Measurements from ENCODE around the gene UNK.

- TF ChIP-seq, protein P1, sequence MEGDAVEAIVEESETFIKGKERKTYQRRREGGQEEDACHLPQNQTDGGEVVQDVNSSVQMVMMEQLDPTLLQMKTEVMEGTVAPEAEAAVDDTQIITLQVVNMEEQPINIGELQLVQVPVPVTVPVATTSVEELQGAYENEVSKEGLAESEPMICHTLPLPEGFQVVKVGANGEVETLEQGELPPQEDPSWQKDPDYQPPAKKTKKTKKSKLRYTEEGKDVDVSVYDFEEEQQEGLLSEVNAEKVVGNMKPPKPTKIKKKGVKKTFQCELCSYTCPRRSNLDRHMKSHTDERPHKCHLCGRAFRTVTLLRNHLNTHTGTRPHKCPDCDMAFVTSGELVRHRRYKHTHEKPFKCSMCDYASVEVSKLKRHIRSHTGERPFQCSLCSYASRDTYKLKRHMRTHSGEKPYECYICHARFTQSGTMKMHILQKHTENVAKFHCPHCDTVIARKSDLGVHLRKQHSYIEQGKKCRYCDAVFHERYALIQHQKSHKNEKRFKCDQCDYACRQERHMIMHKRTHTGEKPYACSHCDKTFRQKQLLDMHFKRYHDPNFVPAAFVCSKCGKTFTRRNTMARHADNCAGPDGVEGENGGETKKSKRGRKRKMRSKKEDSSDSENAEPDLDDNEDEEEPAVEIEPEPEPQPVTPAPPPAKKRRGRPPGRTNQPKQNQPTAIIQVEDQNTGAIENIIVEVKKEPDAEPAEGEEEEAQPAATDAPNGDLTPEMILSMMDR (conservative IDR thresholded peaks at IDR 0.05; ENCODE audit: low read length): no peak
- TF ChIP-seq EZH2phosphoT487 (IDR thresholded peaks at IDR 0.05; ENCODE audit: borderline replicate concordance, low read depth, low read length): no peak
Observed at GRCh38 chr17:75842963-75843576, 58.5 kb downstream of the UNK start.

Data from OCI-LY7 (cell line).